ENCODE results near the gene GLRX5.

Gene GLRX5

DNA sequence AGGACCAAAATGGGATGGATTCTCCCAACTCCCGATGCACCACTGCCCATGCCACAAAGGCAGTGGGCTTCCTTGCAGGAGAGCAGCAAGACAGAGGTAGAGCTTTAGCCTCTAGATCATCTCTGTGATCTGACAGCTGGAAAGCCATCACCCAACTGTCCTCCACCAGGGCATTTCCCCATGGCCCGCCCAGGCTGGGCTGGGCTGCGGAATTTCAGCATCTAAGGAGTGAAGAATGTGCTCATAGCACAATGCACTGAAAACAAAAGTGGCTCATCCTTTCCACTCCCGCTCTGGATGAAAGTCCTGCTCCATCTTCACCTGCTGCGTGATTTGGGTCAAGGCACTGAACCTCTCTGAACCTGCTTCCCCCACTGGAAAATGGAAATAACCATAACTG, 24.0 kb upstream of the GLRX5 start:
- Histone ChIP-seq H3K4me3 (no peak overlapping the region), H3K27me3 (no peaks in the 10 kb centered on the region), H3K4me1 (peaks cover 0 to 45% (median 32%) of the 10 kb centered on the region in 4 donors), H3K9me3 (no peaks in the 10 kb centered on the region), H3K36me3 (peaks cover 0 to 8% (median 0%) of the 10 kb centered on the region in 3 donors), H3K27ac (no peak overlapping the region)
- intact Hi-C loops (cut with DNase I; ENCODE audit: low total_unique reads): loop anchor here (10.0 kb wide), 1 partner anchor 196 kb away; the partner anchor contains the start of gene CLMN
- no peak for DNase-seq
- TF ChIP-seq, protein P1, sequence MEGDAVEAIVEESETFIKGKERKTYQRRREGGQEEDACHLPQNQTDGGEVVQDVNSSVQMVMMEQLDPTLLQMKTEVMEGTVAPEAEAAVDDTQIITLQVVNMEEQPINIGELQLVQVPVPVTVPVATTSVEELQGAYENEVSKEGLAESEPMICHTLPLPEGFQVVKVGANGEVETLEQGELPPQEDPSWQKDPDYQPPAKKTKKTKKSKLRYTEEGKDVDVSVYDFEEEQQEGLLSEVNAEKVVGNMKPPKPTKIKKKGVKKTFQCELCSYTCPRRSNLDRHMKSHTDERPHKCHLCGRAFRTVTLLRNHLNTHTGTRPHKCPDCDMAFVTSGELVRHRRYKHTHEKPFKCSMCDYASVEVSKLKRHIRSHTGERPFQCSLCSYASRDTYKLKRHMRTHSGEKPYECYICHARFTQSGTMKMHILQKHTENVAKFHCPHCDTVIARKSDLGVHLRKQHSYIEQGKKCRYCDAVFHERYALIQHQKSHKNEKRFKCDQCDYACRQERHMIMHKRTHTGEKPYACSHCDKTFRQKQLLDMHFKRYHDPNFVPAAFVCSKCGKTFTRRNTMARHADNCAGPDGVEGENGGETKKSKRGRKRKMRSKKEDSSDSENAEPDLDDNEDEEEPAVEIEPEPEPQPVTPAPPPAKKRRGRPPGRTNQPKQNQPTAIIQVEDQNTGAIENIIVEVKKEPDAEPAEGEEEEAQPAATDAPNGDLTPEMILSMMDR (IDR thresholded peaks at IDR 0.05): no peak

DNA sequence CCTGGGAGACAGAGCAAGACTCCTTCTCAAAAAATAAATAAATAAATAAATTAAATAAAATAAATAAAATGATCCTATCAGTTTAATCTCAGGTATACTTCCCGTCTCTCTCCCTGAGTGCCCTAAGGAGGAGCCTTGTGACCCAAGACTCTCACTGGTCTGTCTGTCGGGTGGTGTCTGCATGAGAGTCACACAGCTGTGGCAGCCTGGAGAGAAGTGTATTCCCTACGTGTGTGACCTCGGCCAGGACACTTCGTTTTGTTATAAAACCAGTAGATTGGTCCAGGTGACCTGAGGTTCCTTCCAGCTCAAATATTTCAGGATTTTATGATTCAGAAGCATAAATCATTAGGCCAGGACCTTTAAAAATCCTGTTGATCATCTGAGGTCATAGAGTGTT, 23.2 kb upstream of the GLRX5 start:
- H3K27ac ChIP-seq: peak overlapping the region in 1 of 2 donors; percentile 10
- H3K36me3 ChIP-seq: peaks cover 0 to 8% (median 0%) of the 10 kb centered on the region in 3 donors
- no peaks in the 10 kb centered on the region for H3K27me3 ChIP-seq
- H3K9me3 ChIP-seq: no peaks in the 10 kb centered on the region
- no peak for DNase-seq
- intact Hi-C loops (cut with DNase I; ENCODE audit: low total_unique reads): loop anchor here (10.0 kb wide), 1 partner anchor 197 kb away; the partner anchor contains the start of gene CLMN
- no peak overlapping the region for H3K4me3 ChIP-seq
- TF ChIP-seq, protein P1 (IDR thresholded peaks at IDR 0.05): no peak
- peaks cover 0 to 48% (median 33%) of the 10 kb centered on the region in 4 donors for H3K4me1 ChIP-seq

DNA sequence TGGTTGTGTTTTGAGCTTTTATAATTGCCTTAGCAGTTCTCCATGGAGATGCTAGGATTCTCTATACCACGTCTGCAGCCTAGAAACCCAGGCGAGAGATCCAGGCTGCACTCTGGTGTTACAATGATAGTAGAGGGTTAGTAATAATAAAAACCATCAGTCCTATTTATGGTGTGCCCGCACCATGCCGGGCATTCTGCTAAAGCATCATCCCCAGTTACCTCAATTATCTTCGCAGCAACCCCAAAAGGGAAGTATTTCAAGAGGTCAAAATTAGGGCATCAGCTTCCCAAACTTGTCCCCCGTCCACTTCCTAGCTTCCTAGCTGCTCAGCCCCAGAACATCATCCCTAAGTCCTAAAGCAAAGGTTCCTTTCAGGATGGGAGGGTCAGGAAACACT, 21.6 kb upstream of the GLRX5 start:
- H3K36me3 ChIP-seq: peaks cover 0 to 8% (median 0%) of the 10 kb centered on the region in 3 donors
- no peak for DNase-seq
- H3K9me3 ChIP-seq: no peaks in the 10 kb centered on the region
- no peak overlapping the region for H3K27ac ChIP-seq
- TF ChIP-seq, protein P1 (IDR thresholded peaks at IDR 0.05): no peak
- H3K4me1 ChIP-seq: peaks cover 0 to 48% (median 36%) of the 10 kb centered on the region in 4 donors
- intact Hi-C loops (cut with DNase I; ENCODE audit: low total_unique reads): loop anchor here (10.0 kb wide), 1 partner anchor 198 kb away; the partner anchor contains the start of gene CLMN
- H3K4me3 ChIP-seq: no peak overlapping the region
- no peaks in the 10 kb centered on the region for H3K27me3 ChIP-seq

DNA sequence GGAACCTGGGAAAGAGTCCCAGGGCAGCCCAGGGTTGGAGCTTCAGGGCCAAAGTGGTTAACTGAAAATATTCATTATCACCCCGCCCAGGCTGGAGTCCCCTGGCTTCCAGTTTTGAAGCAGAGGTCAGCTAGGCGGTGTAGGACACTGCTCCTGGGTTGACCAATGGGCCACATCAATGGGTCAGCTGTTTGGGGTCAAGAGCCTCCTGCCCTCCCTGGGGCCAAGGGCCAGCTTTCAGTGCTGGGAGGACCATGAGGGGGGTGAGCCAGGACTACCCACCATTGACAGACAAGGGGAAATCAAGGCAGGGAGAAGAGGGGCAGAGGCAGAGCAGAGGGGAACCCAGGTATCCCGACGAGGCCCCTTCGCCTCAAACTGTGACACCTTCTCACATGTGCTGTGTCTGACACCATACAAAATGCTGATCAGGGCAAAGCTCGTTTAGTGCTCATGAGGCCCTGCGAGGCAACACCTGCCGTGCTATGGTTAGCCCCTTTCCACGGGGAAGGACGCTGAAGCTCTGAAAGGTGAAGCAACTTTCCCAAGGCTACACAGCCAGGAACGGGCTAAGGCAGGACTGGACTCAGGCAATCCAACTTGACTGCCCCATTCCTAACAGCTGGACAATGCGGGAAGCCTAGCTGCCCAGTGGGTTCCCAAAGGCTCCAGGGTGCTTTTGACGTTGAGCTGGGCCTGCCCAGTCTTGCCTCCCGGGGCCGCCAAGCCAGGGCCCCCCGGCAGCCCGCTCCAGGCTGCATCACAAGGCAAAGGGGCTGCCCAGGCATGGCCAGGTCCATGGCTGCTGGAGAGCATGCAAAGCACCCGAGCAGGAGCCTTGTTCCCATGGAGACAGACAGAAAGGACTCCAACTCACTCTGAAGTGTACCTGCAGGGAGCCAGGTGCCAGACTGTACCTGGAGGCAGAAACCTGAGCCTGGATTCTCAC, 20.4 kb upstream of the GLRX5 start:
- Histone ChIP-seq H3K27me3 (no peaks in the 10 kb centered on the region), H3K36me3 (peaks cover 0 to 7% (median 0%) of the 10 kb centered on the region in 3 donors), H3K4me1 (peaks cover 0 to 50% (median 45%) of the 10 kb centered on the region in 4 donors), H3K4me3 (peak overlapping the region; percentile 76 to 86), H3K27ac (peak overlapping the region; percentile 85 to 86), H3K9me3 (no peaks in the 10 kb centered on the region)
- intact Hi-C loops (cut with DNase I; ENCODE audit: low total_unique reads): loop anchor here (5.0 to 10.0 kb wide), 2 partner anchors 32 to 200 kb away; partner anchors contain the start of gene CLMN
- DNase-seq: no peak
- TF ChIP-seq, protein P1 (IDR thresholded peaks at IDR 0.05): no peak

DNA sequence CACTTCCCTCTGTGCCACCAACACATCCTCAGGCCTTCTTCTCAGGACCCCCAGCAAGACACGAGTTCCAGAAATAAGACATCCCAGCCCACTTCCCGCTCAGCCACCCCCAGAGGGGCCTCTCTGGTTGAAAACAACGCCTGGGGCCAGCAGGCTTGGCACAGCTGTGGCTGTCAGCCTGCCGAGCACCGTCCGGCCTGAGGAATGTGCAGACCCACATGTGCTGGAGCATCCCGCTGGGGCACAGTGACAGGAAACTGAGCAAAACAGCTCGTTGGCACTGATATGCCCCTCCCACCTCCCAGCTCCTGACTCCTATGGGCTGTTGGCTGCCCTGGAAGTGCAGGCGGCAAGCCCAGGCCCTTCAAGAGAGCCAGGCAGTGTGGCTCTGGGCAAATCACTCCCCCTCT, 19.8 kb upstream of the GLRX5 start:
- Histone ChIP-seq H3K4me3 (peak overlapping the region; percentile 76 to 86), H3K27me3 (no peaks in the 10 kb centered on the region), H3K9me3 (no peaks in the 10 kb centered on the region), H3K4me1 (peaks cover 0 to 56% (median 51%) of the 10 kb centered on the region in 4 donors), H3K27ac (peak overlapping the region; percentile 85 to 86), H3K36me3 (no peaks in the 10 kb centered on the region)
- peak; percentile 70 to 81 for DNase-seq
- TF ChIP-seq, protein P1 (IDR thresholded peaks at IDR 0.05): no peak
- intact Hi-C loops (cut with DNase I; ENCODE audit: low total_unique reads): loop anchor here (5.0 to 10.0 kb wide), 2 partner anchors 33 to 200 kb away; partner anchors contain the start of gene CLMN
